AG04449 (cell line): ENCODE results near the gene GLS.
A peak's percentile ranks its signal among the peaks of the same experiment; 100 is the strongest.

ENCODE experiments used
- CTCF ChIA-PET: fragments of 350-600 bp; formaldehyde crosslinking; extraction: SDS; loops from one replicate; lab custom pipeline; 2021; ENCODE audit warnings: antibody characterized with exemption; lab: Yijun Ruan, JAX
- POLR2A ChIA-PET: fragments of 400-600, 350-600 bp; formaldehyde crosslinking; extraction: SDS; loops from one replicate; lab custom pipeline; 2020; ENCODE audit warnings: antibody characterized with exemption, inconsistent platforms; lab: Yijun Ruan, JAX
- DNase-seq: peaks from one replicate; pipeline ENCODE4 v3.0.0-alpha.2; 2010; ENCODE audit warnings: low read depth, low spot score
- H3K4me3 ChIP-seq: 2 replicates; pipeline ENCODE4 v1.5.1; 2011; ENCODE audit warnings: low read depth, mild to moderate bottlenecking, control low read depth, low read length
- CTCF ChIP-seq: IDR thresholded peaks from one replicate; pipeline ENCODE4 v1.5.1; 2011; ENCODE audit warnings: mild to moderate bottlenecking, moderate library complexity, low read length, control low read depth, inconsistent platforms; ENCODE audit not compliant: insufficient read depth; ENCODE audit errors: missing control alignments

The GLS gene

GRCh38 chr2:191010887-191011885 lies 130.6 kb downstream of the GLS start:
- CTCF ChIA-PET, result interaction anchor here (1.1 to 3.5 kb wide), 5 partner anchors 9 to 491 kb away, joined by 4 to 24 read pairs (median 13); no protein-coding TSS in a partner anchor
- no peak for DNase-seq
- H3K4me3 ChIP-seq, result peak overlapping the region; percentile 35
- no peak for TF ChIP-seq CTCF
- POLR2A ChIA-PET, result interaction anchor here (1.0 to 2.0 kb wide), 4 partner anchors 9 to 38 kb away, joined by 3 to 7 read pairs (median 4); no protein-coding TSS in a partner anchor

GRCh38 chr2:191012346-191012745 lies 131.7 kb downstream of the GLS start:
- ChIA-PET POLR2A (interaction anchor here (1.0 to 2.0 kb wide), 3 partner anchors 8 to 37 kb away, joined by 3 to 7 read pairs (median 4); no protein-coding TSS in a partner anchor), CTCF (interaction anchor here (1.0 to 3.5 kb wide), 6 partner anchors 10 to 145 kb away, joined by 3 to 24 read pairs (median 9); no protein-coding TSS in a partner anchor)
- no peak for DNase-seq
- peak overlapping the region; percentile 95 for H3K4me3 ChIP-seq
- TF ChIP-seq CTCF, result no peak

GRCh38 chr2:191012845-191013681 lies 132.4 kb downstream of the GLS start:
- TF ChIP-seq CTCF, result no peak
- POLR2A ChIA-PET, result interaction anchor here (2.0 kb wide), 2 partner anchors 10 to 36 kb away, joined by 6 to 7 read pairs; no protein-coding TSS in a partner anchor
- DNase-seq, result no peak
- CTCF ChIA-PET, result interaction anchor here (1.0 to 3.5 kb wide), 6 partner anchors 10 to 145 kb away, joined by 3 to 24 read pairs (median 9); no protein-coding TSS in a partner anchor
- peak overlapping the region; percentile 95 for H3K4me3 ChIP-seq

GRCh38 chr2:191013682-191013931 lies 133.0 kb downstream of the GLS start:
- ChIA-PET POLR2A (interaction anchor here (0.8 to 2.0 kb wide), 2 partner anchors 9 to 142 kb away, joined by 3 to 6 read pairs; no protein-coding TSS in a partner anchor), CTCF (interaction anchor here (2.2 to 3.1 kb wide), 2 partner anchors 16 to 142 kb away, joined by 13 to 24 read pairs; no protein-coding TSS in a partner anchor)
- peak overlapping the region; percentile 95 for H3K4me3 ChIP-seq
- TF ChIP-seq CTCF, result no peak
- DNase-seq, result no peak

- POLR2A ChIA-PET, result interaction anchor here (0.8 to 2.0 kb wide), 5 partner anchors 9 to 141 kb away, joined by 3 to 9 read pairs (median 3); no protein-coding TSS in a partner anchor
- CTCF ChIA-PET, result interaction anchor here (0.7 to 2.4 kb wide), 7 partner anchors 15 to 142 kb away, joined by 3 to 10 read pairs (median 4); no protein-coding TSS in a partner anchor
- TF ChIP-seq CTCF, result peak; percentile 2
- H3K4me3 ChIP-seq, result peak within 1 kb of the TSS; percentile 95
- peak; percentile 77 for DNase-seq
These were observed 133.5 kb downstream of the GLS start, which contains the start of gene STAT1 for GRCh38 chr2:191013932-191014652. STAT1 (minus strand) TSS chr2:191014171; CDS start chr2:191010003, 4,168 bp downstream.
